ENCODE results near the gene NDNF.

NDNF gene

GRCh38 chr4:121030711-121031110 lies 41.6 kb downstream of the NDNF start:
- no peaks in the 10 kb centered on the region for H3K4me1 ChIP-seq (ENCODE audit: control insufficient read depth, insufficient read depth, low read length)
- CTCF ChIA-PET: no interaction called here
- TF ChIP-seq BCL6B (tag by site-specific recombination; IDR thresholded peaks at IDR 0.05) (no peak), SP2 (tag by site-specific recombination; IDR thresholded peaks at IDR 0.05) (no peak), ZNF843 (tag by site-specific recombination; IDR thresholded peaks at IDR 0.05) (no peak), ZNF16 (tag by site-specific recombination; IDR thresholded peaks at IDR 0.05; ENCODE audit: low read depth) (no peak), ZNF585B (tag by site-specific recombination; IDR thresholded peaks at IDR 0.05) (no peak), OSR2 (tag by site-specific recombination; IDR thresholded peaks at IDR 0.05) (no peak), MEIS1 (CRISPR knock-in tag; IDR thresholded peaks at IDR 0.05; ENCODE audit: borderline replicate concordance) (no peak), ZNF112 (tag by site-specific recombination; IDR thresholded peaks at IDR 0.05) (no peak), RBAK (tag by site-specific recombination; IDR thresholded peaks at IDR 0.05) (no peak), ZNF19 (tag by site-specific recombination; IDR thresholded peaks at IDR 0.05; ENCODE audit: low read depth) (no peak), ZNF354C (tag by site-specific recombination; IDR thresholded peaks at IDR 0.05; ENCODE audit: borderline replicate concordance, low read depth) (no peak), ZNF624 (tag by site-specific recombination; IDR thresholded peaks at IDR 0.05) (no peak), ZSCAN18 (tag by site-specific recombination; IDR thresholded peaks at IDR 0.05) (no peak)
- no peak overlapping the region for H3K27ac ChIP-seq (ENCODE audit: extremely low read depth, low read depth, low read length)
- no peaks in the 10 kb centered on the region for H3K9me3 ChIP-seq (ENCODE audit: control insufficient read depth, insufficient read depth, low read depth, low read length)
- no peak overlapping the region for H3K4me3 ChIP-seq (ENCODE audit: low read depth, low read length)
- POLR2A ChIA-PET: no interaction called here
- no peaks in the 10 kb centered on the region for H3K36me3 ChIP-seq (ENCODE audit: control insufficient read depth in 2 of 2, insufficient read depth in 1 of 2, low read length in 2 of 2)

GRCh38 chr4:121030131-121030530 lies 42.2 kb downstream of the NDNF start:
- H3K9me3 ChIP-seq (ENCODE audit: control insufficient read depth, insufficient read depth, low read depth, low read length): no peaks in the 10 kb centered on the region
- CTCF ChIA-PET: no interaction called here
- no peaks in the 10 kb centered on the region for H3K4me1 ChIP-seq (ENCODE audit: control insufficient read depth, insufficient read depth, low read length)
- H3K27ac ChIP-seq (ENCODE audit: extremely low read depth, low read depth, low read length): no peak overlapping the region
- no peaks in the 10 kb centered on the region for H3K36me3 ChIP-seq (ENCODE audit: control insufficient read depth in 2 of 2, insufficient read depth in 1 of 2, low read length in 2 of 2)
- POLR2A ChIA-PET: no interaction called here
- TF ChIP-seq ZNF629 (tag by site-specific recombination; IDR thresholded peaks at IDR 0.05): no peak
- TF ChIP-seq BCL11A (tag by site-specific recombination; IDR thresholded peaks at IDR 0.05; ENCODE audit: low read depth): no peak
- no peak for TF ChIP-seq ZNF585B (tag by site-specific recombination; IDR thresholded peaks at IDR 0.05)
- TF ChIP-seq SP2 (tag by site-specific recombination; IDR thresholded peaks at IDR 0.05): no peak
- TF ChIP-seq ZNF146 (tag by site-specific recombination; IDR thresholded peaks at IDR 0.05): no peak
- no peak for TF ChIP-seq HOXC10 (CRISPR knock-in tag; IDR thresholded peaks at IDR 0.05)
- TF ChIP-seq ZNF555 (tag by site-specific recombination; conservative IDR thresholded peaks at IDR 0.05): no peak
- H3K4me3 ChIP-seq (ENCODE audit: low read depth, low read length): no peak overlapping the region

GRCh38 chr4:121026034-121026433 lies 46.3 kb downstream of the NDNF start:
- Histone ChIP-seq H3K4me1 (ENCODE audit: control insufficient read depth, insufficient read depth, low read length) (no peaks in the 10 kb centered on the region), H3K36me3 (ENCODE audit: control insufficient read depth in 2 of 2, insufficient read depth in 1 of 2, low read length in 2 of 2) (no peaks in the 10 kb centered on the region), H3K27ac (ENCODE audit: extremely low read depth, low read depth, low read length) (no peak overlapping the region), H3K4me3 (ENCODE audit: low read depth, low read length) (no peak overlapping the region), H3K9me3 (ENCODE audit: control insufficient read depth, insufficient read depth, low read depth, low read length) (no peaks in the 10 kb centered on the region)
- ChIA-PET POLR2A (no interaction called here), CTCF (interaction anchor here (1.1 kb wide), 1 partner anchor 45 kb away, joined by 3 read pairs; no protein-coding TSS in a partner anchor)
- TF ChIP-seq ZNF792 (tag by site-specific recombination; IDR thresholded peaks at IDR 0.05) (no peak), ZNF23 (tag by site-specific recombination; IDR thresholded peaks at IDR 0.05; ENCODE audit: borderline replicate concordance) (no peak), ZNF132 (tag by site-specific recombination; IDR thresholded peaks at IDR 0.05; ENCODE audit: borderline replicate concordance) (no peak), ZNF335 (tag by site-specific recombination; conservative IDR thresholded peaks at IDR 0.05) (no peak), ZNF148 (tag by site-specific recombination; IDR thresholded peaks at IDR 0.05; ENCODE audit: borderline replicate concordance) (no peak), ZBTB48 (tag by site-specific recombination; IDR thresholded peaks at IDR 0.05) (no peak), ZNF677 (tag by site-specific recombination; IDR thresholded peaks at IDR 0.05) (no peak), ZNF394 (tag by site-specific recombination; IDR thresholded peaks at IDR 0.05; ENCODE audit: borderline replicate concordance) (no peak), ZNF561 (tag by site-specific recombination; IDR thresholded peaks at IDR 0.05; ENCODE audit: borderline replicate concordance) (no peak), ZNF398 (tag by site-specific recombination; IDR thresholded peaks at IDR 0.05) (no peak)

Measured in HEK293 (cell line).